K562 (cell line): ENCODE data around the gene EIF4E. TPM values are rescaled to one million over a fixed set of nuclear protein-coding genes. Genes with fewer than 3 reads are reported as not detected.
A peak's percentile ranks its signal among the peaks of the same experiment; 100 is the strongest.

ENCODE experiments used
- ARID2 ChIP-seq: fragments of 450-650 bp; IDR thresholded peaks from 2 replicates; pipeline ENCODE4 v1.6.1; 2017; ENCODE audit warnings: antibody characterized with exemption, mild to moderate bottlenecking
- CBX5 ChIP-seq: IDR thresholded peaks from 2 replicates; pipeline ENCODE4 v1.6.1; 2014; ENCODE audit warnings: low read depth, borderline replicate concordance
- EHMT2 ChIP-seq: fragments of 450-650 bp; IDR thresholded peaks from 2 replicates; pipeline ENCODE4 v1.6.1; 2018; ENCODE audit warnings: antibody characterized with exemption
- FOXA3 ChIP-seq, 2 experiments: fragments of 450-650 bp in 1 of 2; sonication (generic) in 1 of 2; formaldehyde crosslinking; IDR thresholded peaks in 1 of 2; conservative IDR thresholded peaks in 1 of 2; 2 replicates each; pipeline versions ENCODE4 v1.4.0 to v1.8.0; 2020 to 2022; ENCODE audit warnings: mild to moderate bottlenecking in 2 of 2, missing genetic modification reagents in 1 of 2
- HDAC2 ChIP-seq: fragments of 450-650 bp; IDR thresholded peaks from 2 replicates; pipeline ENCODE4 v1.6.1; 2016; ENCODE audit warnings: mild to moderate bottlenecking
- HNRNPK ChIP-seq: fragments of 200-400 bp; formaldehyde crosslinking; IDR thresholded peaks from one replicate; pipeline ENCODE4 v1.6.1; 2018; ENCODE audit warnings: mild to moderate bottlenecking, low read depth, low read length; ENCODE audit not compliant: poor library complexity, severe bottlenecking
- LARP7 ChIP-seq: fragments of 450-650 bp; IDR thresholded peaks from 2 replicates; pipeline ENCODE4 v1.6.1; 2016
- NFIX ChIP-seq: fragments of 250-450 bp; sonication (Bioruptor Pico); IDR thresholded peaks from 2 replicates; pipeline ENCODE4 v1.4.0; 2020; ENCODE audit warnings: low read depth, mild to moderate bottlenecking, moderate library complexity
- NFYB ChIP-seq: IDR thresholded peaks from 2 replicates; pipeline ENCODE4 v1.6.1; 2011; ENCODE audit warnings: mild to moderate bottlenecking, moderate library complexity; ENCODE audit not compliant: insufficient read length; ENCODE audit errors: extremely low read depth
- PHF8 ChIP-seq: fragments of 200-600 bp; sonication (generic); IDR thresholded peaks from 2 replicates; pipeline ENCODE4 v1.6.1; 2012; ENCODE audit warnings: mixed run types, mild to moderate bottlenecking, inconsistent platforms, low read length, moderate library complexity, borderline replicate concordance
- RAD51 ChIP-seq: fragments of 450-650 bp; IDR thresholded peaks from 2 replicates; pipeline ENCODE4 v1.7.1; 2016; ENCODE audit warnings: low read depth, mild to moderate bottlenecking, borderline replicate concordance
- RNF2 ChIP-seq: sonication (generic); IDR thresholded peaks from 2 replicates; pipeline ENCODE4 v1.6.1; 2016
- TGIF2 ChIP-seq: sonication (generic); formaldehyde crosslinking; IDR thresholded peaks from 2 replicates; pipeline ENCODE4 v1.8.1; 2022; ENCODE audit warnings: mild to moderate bottlenecking, missing genetic modification reagents, moderate library complexity
- ZBTB12 ChIP-seq: fragments of 250-450 bp; sonication (Bioruptor Pico); IDR thresholded peaks from 2 replicates; pipeline ENCODE4 v1.4.0; 2020
- ZC3H4 ChIP-seq: sonication (generic); formaldehyde crosslinking; IDR thresholded peaks from 2 replicates; pipeline ENCODE4 v1.9.0; 2021; ENCODE audit warnings: missing genetic modification reagents, borderline replicate concordance
- ZMIZ1 ChIP-seq, 2 experiments: fragments of 150-350 bp in 1 of 2; IDR thresholded peaks; 2 replicates each; pipeline ENCODE4 v1.6.1; 2012 to 2016; ENCODE audit warnings: low read depth in 2 of 2, low read length in 2 of 2, mild to moderate bottlenecking in 1 of 2, moderate library complexity in 1 of 2
- ZNF184 ChIP-seq: sonication (generic); formaldehyde crosslinking; IDR thresholded peaks from 2 replicates; pipeline ENCODE4 v1.5.0; 2020; ENCODE audit warnings: missing genetic modification reagents
- ZNF23 ChIP-seq: fragments of 250-450 bp; sonication (Bioruptor Pico); IDR thresholded peaks from 2 replicates; pipeline ENCODE4 v1.4.0; 2020; ENCODE audit warnings: mild to moderate bottlenecking
- polyA plus RNA-seq, 8 experiments: library from polyadenylated mRNA; depleted of rRNA in 4 of 8; stranded (reverse) in 5 of 8; unstranded in 3 of 8; fragments of >200 nt; fragmentation: Nextera tagmentation in 2 of 8; fragmentation: Illumina TruSeq in 1 of 8; extraction: Ambion mirVana in 2 of 8; extraction: Trizol in 1 of 8; gene quantifications; 2 replicates each; pipeline versions ENCODE4 v1.2.1 to v1.2.3, GENCODE V29; 2011 to 2014; ENCODE audit warnings: inconsistent platforms in 1 of 8, missing spikeins in 1 of 8
- total RNA-seq, 7 experiments: library from RNA; depleted of rRNA in 6 of 7; stranded (reverse); fragments of >200 nt in 6 of 7; fragmentation: Illumina TruSeq in 2 of 7; extraction: Trizol in 2 of 7; gene quantifications; 2 replicates each; pipeline versions ENCODE4 v1.2.1 to v1.2.3, GENCODE V29; 2011 to 2021; ENCODE audit warnings: low replicate concordance in 1 of 7
- TF ChIP-seq, protein P1 (sequence below), 2 experiments: fragments of 250-450 bp in 1 of 2; fragments of 450-650 bp in 1 of 2; sonication (Bioruptor Pico) in 1 of 2; IDR thresholded peaks; 2 replicates each; pipeline versions ENCODE4 v1.6.1 to v1.8.0; 2016 to 2021; ENCODE audit warnings: mild to moderate bottlenecking in 2 of 2, moderate library complexity in 2 of 2, missing compliant biosample characterization in 1 of 2, missing genetic modification characterization in 1 of 2
- TF ChIP-seq, protein P2 (sequence below): fragments of 250-450 bp; sonication (Bioruptor Pico); IDR thresholded peaks from 2 replicates; pipeline ENCODE4 v1.5.0; 2021; ENCODE audit warnings: mild to moderate bottlenecking, borderline replicate concordance

The EIF4E gene
- total and polyA plus RNA-seq, 9 of the 15 experiments (the other 6 are each of a cell fraction or from before 2014, with no cell fraction given), result 164 to 489 (median 179) TPM

GRCh38 chr4:98928505-98929340 lies at the start of gene EIF4E (continued):
- TF ChIP-seq, protein P1, sequence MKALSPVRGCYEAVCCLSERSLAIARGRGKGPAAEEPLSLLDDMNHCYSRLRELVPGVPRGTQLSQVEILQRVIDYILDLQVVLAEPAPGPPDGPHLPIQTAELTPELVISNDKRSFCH (CRISPR knock-in tag; IDR thresholded peaks at IDR 0.05), result no peak
- TF ChIP-seq, protein P1 (tag; IDR thresholded peaks at IDR 0.05), result peak; percentile 62; the same call in 1 of the 2 replicates
- TF ChIP-seq PHF8, result peak; percentile 87
- TF ChIP-seq, protein P2, sequence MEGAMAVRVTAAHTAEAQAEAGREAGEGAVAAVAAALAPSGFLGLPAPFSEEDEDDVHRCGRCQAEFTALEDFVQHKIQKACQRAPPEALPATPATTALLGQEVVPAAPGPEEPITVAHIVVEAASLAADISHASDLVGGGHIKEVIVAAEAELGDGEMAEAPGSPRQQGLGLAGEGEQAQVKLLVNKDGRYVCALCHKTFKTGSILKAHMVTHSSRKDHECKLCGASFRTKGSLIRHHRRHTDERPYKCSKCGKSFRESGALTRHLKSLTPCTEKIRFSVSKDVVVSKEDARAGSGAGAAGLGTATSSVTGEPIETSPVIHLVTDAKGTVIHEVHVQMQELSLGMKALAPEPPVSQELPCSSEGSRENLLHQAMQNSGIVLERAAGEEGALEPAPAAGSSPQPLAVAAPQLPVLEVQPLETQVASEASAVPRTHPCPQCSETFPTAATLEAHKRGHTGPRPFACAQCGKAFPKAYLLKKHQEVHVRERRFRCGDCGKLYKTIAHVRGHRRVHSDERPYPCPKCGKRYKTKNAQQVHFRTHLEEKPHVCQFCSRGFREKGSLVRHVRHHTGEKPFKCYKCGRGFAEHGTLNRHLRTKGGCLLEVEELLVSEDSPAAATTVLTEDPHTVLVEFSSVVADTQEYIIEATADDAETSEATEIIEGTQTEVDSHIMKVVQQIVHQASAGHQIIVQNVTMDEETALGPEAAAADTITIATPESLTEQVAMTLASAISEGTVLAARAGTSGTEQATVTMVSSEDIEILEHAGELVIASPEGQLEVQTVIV (CRISPR knock-in tag), result no peak
- TF ChIP-seq FOXA3 (CRISPR knock-in tag; conservative IDR thresholded peaks at IDR 0.05 in 1 of 2, IDR thresholded peaks at IDR 0.05 in 1 of 2), result no peak; a peak in 1 of 4 replicates
- TF ChIP-seq LARP7, result peak; percentile 35; the same call in 1 of the 2 replicates
- no peak for TF ChIP-seq ZNF23 (CRISPR knock-in tag)
- peak; percentile 18; the same call in 1 of the 2 replicates for TF ChIP-seq HDAC2
- TF ChIP-seq ZBTB12 (CRISPR knock-in tag), result no peak
- peak; percentile 75; the same call in 1 of the 2 replicates for TF ChIP-seq RNF2
- TF ChIP-seq ZNF184 (CRISPR knock-in tag), result no peak
- TF ChIP-seq ZC3H4 (CRISPR knock-in tag), result peak; percentile 54; the same call in 1 of the 2 replicates
- TF ChIP-seq ZMIZ1 (IDR thresholded peaks at IDR 0.05; ENCODE audit: low read depth in 2 of 2, low read length in 2 of 2), result no peak
- peak; percentile 42; the same call in 1 of the 2 replicates for TF ChIP-seq ARID2
- no peak for TF ChIP-seq CBX5
- TF ChIP-seq HNRNPK, result no peak
- no peak for TF ChIP-seq NFIX (CRISPR knock-in tag)
- no peak for TF ChIP-seq TGIF2
- TF ChIP-seq NFYB, result peak; percentile 88
- no peak for TF ChIP-seq EHMT2
- peak; percentile 98 for TF ChIP-seq RAD51
